GM19099 (cell line): ENCODE results near the gene RBM38.

ENCODE experiments used
- POLR2A ChIP-seq: IDR thresholded peaks from 3 replicates; pipeline ENCODE4 v1.6.1; 2011; ENCODE audit warnings: low read depth; ENCODE audit not compliant: insufficient read length; ENCODE audit errors: extremely low read depth

The RBM38 gene

DNA sequence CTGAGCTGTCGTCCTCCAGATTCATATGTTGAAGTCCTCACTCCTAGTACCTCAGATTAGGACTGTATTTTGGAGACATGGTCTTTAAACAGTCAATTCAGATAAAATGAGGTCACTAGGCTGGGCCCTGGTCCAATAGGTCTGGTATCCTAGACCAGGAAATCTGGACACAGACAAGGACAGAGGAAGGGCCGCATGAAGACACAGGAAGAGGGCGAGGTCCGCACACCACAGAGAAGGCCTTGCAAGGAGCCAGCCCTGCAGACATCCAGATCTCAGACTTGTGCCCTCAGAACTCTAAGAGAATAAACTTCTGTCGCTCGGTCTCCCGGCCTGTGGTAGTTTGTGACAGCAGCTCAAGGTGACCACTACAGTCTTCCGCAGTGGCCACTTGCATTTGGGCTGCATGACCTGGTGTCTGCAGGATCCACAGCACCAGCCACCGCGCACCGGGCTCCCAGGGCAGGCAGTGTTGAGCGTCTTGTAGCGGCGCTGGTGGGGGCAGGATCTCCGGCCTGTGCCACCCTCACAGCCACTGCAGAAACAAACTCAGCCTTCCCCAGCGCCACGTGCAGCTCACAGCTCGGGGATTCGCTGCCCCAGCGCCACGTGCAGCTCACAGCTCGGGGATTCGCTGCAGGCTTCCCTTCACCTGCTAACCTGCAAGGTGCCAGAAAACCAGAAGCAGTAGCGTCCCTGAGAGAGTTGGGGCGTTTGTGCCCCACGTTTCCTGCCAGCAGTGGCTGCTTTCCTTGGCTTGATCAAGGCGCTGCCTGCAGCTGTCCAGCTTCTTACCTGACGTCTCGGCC, 6.0 kb upstream of the RBM38 start:
- no peak for TF ChIP-seq POLR2A

DNA sequence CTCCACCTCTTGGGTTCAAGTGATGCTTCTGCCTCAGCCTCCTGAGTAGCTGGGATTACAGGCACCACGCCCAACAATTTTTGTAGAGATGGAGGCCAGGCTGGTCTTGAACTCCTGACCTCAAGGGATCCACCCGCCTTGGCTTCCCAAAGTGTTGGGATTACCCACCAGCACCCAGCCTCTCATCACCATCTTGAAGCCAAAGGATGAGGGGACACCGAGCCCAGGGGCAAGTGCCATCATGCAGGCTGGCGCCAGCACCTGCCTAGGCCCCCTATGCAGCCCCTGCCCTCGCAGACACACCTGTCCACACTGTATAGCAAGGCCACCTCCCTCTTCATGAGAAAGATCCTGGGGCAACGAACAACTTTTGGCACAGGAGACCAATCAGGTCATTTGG, 5.3 kb upstream of the RBM38 start:
- TF ChIP-seq POLR2A = no peak

DNA sequence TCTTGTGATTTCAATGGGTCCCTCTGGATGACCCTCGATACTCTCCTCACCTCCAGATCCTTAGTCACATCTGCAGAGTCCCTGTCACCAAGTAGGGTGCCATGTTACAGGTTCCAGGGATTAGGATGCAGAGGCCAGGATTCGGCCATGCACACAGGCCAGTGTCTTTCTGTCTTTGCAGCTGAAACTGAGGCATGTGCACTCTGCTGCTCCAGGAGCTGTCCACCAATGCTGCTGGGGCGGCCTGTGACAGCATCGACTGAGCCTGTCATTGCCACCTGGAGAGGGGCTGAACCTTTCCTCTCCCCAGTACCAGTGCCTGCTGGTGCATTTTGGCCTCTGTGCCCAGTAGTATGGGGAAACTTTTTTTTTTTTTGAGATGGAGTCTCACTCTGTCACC, 4.4 kb upstream of the RBM38 start:
- TF ChIP-seq POLR2A = no peak

DNA sequence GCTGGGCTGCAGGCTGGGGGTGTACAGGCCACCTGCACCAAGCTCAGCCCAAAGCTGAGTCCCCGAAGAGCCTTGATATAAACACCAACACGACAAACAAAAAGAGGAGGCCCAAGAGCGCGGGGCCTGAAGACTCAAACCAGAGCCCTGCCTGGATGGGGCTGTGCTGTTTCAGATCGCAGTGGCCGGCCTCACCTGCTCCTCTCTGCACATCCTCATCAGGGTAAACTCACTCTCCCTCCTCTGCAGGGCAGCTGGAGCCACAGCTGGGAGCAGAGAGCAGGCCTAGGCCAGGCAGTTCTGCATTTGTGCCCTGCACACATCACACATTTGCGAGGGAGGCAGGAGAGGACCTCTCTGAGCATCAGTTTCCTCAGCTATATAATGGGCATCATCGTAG, 3.7 kb upstream of the RBM38 start:
- TF ChIP-seq POLR2A = no peak

DNA sequence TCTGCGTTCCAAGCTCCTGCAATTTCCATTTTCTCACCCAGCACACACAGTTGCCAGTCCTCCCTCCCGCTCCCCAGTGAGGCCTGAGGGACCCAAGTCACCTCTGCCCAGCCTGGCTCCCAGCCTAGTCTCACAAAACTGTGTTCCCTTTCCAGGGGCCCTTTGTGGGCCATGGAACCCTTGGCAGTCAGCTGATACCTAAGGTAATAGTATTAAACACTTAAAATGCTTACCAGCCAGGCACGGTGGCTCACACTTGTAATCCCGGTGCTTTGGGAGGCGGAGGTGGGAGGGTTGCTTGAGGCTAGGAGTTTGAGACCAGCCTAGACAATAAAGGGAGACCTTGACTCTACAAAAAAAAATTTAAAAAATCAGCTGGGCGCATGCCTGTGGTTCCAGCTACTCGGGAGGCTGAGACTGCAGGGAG, 3.2 kb upstream of the RBM38 start:
- TF ChIP-seq POLR2A = no peak

DNA sequence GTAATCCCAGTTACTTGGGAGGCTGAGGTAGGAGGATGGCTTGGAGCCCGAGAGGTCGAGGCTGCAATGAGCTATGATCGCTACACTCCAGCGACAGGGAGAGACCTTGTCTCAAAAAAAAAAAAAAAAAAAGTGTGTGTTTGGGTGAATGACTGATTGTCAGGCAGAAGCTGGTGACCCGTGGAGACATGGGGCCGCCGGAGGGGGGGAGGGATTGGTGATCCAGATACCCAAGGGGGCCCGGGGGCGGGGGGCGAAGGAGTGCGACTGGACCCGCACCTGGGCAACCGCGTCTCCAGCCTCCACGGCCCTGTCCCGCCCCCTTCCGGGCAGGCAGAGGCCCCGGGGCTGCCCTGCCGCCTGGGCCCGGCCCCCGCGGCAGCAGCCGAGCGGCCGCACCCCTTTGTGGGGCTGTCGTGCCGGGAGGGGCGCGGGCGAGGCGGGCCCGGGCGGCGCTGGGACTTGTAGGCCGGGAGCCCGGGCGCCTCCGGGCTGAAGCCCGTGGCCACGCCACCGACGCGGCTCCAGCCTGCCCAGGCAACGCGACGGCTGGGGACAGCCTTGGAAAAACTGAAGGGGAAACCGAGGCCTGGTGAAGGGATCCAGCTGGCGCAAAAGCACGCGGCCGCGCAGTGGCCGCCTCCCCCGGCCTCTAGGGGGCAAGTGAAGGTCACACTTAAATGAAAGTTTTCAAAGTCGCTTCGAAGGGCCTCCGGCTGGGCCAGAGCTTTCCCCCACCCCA, 2.1 kb upstream of the RBM38 start:
- TF ChIP-seq POLR2A = no peak

DNA sequence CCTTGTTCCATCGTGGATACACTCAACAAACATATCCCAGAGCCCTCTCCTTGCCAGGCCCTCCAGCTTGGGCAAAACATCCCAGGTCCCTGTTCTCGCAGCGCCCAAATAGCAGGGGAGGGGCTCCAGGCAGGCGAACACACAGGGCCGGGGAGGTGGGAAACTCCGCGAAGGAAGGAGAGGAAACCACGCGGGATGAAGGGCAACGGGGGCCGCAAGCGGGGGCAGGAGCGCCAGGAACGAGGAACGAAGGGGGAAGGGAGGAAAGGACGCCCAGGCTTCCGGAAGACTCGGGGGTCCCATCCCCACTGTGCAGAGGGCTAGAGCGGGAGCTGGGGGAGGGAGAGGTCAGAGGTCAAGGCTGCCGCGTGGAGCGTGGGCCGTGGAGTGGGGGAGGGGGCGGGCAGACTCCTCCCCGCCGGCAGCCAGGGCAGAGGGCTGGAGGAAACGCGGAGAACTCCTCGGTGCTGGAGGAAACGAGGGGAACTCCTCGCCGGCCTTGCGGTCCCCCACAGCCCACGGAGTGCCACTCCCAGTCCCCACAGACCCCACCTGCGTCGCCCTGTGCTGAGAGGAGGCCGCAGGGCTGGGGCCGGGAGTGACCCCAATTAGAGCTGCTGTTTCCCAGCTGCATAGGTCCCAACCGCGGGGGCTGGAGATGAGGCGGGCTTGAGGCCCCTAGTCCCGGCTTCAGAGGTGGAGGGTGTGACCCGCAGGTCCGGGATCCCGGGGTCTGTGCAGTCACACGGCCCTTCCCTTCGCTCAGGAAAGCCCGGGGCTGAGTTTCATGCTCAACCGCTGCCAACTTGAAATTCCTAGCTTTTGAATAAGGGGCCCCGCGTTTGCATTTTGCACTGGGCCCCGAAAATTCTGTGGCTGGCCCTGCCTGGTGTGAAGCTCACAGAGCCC, 1.2 kb upstream of the RBM38 start:
- peak; percentile 53 for TF ChIP-seq POLR2A

DNA sequence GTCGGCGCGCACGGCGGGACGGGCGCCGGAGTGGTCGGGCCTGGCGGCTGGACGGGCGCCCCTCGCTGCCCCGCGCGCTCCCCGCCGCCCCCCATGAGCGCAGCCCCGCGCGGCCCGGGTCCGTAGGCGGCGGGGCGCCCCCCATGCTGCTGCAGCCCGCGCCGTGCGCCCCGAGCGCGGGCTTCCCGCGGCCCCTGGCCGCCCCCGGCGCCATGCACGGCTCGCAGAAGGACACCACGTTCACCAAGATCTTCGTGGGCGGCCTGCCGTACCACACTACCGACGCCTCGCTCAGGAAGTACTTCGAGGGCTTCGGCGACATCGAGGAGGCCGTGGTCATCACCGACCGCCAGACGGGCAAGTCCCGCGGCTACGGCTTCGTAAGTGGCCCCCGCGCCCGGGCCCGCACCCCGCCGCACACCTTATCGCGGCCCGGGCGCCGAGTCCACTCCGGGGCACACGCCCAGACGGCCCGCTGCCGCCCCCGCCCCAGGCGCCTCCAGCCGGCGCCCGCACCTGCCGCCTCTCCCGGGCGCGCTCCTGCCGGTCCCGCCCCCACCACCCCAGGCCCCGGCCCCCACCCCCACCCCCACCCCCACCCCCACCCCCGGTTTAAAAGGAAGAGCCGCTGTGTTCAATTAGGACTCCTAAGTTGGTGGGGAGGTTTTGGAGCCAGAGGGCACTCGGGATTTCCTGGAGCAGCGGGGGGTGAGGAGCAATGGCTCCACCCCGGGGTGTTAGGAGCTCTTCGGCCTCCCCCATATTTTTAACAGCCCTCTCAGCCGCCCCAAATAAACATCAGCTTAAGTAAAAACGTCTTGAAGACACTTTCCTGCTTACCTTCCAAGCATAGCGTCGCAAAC, 474 bp downstream of the RBM38 start:
- peak; percentile 85 for TF ChIP-seq POLR2A

DNA sequence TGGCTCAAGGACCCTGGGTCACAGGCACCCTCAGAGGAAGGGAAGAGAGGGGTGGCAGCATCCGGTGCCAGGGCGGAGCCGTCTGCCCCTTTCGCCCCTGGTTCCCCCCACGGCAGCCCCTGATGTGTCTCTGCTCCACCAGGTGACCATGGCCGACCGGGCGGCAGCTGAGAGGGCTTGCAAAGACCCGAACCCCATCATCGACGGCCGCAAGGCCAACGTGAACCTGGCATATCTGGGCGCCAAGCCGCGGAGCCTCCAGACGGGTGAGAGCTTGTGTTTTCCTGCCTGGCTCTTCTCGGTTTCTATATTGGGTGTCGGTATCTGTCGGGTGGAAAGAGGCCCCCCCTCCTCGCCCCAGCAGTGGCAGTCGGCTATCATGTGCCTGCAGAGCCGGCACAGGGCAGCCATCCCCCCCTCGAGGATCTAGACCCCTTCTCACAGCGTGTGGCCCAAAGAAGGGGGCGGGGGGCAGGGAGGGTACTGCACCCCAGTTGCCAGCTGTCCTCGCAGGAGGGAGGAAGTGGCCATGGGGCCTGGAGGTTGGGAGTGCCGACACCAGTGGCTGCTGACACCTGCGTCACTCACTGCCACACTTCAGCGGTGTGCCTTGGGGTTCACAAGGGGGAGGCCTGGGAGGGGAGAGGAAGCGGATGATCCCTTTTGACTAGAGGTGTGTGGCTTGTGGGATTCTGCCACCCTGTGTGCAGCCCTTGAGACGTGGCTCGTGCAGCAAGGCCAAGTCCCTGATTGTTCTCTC, 1.5 kb downstream of the RBM38 start:
- TF ChIP-seq POLR2A = peak; percentile 38

DNA sequence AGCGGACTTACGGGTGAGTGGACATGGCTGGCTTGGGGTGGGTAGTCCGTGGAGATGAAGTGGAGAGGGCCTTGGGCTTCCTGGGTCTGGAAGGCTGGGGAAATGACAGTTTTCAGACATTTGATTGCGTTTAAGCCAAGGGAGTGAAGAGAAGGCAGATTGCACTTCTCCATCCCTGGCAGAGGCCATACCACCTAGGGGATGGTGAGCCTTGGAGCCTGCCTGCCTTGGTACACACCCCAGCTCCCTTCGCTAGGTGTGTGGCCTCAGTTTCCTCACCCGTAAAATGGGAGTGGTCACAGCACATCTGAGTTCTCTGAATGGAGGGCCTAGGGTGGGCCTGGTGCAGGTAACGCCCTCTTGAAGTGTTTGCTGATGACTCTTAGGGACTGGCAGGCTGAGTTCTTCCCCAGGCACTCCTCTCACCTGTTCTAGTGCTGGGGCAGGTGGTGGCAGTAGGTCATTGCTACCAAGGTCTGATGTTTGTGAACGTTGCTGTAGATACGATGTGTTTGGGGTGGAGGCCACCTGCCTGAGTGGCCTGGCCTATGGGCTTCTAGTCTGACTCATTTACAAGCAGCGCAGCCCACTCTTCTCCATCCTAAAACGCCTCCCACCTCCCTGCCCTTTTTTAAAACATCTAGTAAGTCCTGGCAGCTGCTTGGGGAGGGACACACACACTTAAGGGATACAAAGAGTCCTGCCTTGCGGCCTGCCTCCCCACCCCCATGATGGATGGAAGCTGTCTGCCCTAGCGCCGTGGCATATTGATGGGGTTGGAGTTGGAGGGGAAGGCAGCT, 2.3 kb downstream of the RBM38 start:
- no peak for TF ChIP-seq POLR2A

DNA sequence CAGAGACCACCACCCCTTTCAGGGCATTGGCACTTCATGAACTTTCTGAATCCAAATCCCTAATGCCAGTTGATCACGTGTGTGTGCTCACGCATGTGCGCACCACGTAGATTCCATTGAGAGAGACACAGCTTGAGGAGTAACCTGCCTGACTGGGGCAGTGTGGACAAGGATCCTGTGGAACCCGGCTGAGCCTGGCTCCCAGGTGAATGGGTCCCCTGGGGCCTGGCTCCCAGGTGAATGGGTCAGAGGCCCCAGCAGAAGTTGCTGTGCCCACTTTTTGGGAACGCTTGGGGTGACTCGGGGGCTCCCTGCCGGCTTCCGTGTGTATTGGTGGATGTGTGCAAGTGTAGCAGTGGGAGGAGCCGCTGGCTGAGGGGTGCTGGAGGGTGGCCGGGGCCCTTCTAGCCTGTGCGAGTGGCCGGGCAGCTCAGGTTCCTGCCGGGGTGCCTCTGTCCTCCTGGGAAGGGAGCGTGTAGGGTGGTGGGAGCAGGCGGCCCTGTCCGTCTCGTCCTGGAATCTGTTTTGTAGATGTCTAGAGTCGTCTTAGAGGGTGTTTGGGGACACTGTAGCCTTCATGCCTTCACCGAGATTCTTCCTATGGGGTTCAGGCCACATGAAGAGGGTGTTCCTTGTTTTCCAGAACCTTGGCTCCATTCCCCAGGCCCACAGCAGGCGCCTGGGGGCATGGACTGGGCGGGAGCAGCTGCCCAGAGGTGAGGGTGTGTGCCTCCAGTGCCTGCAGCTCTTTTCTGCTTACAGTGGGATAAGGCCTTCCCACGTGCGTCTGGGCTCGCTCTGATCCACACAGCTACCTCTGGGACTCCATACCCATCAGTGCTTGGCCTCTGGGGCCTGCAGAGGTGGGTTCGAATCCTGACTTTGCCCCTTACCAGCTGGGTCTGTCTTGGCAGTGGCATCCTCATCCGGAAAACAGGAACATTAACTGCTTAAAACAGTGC, 3.2 kb downstream of the RBM38 start:
- no peak for TF ChIP-seq POLR2A
